ENCODE data around the gene EIF2A. TPM values are rescaled to one million over a fixed set of nuclear protein-coding genes. Genes with fewer than 3 reads are reported as not detected.
"Not testable (repeated sequence)": the region's sequence is repeated elsewhere in the genome, so short reads cannot be mapped to it uniquely, and the experiment has no call there.

EIF2A gene
- total RNA-seq = 80.2 TPM
- long read RNA-seq, transcript EIF2A-203 (14 exons, 2,198 nt) = major isoform, 126 of 158 reads
- long read RNA-seq, partial matches to known transcripts = 18 of 158 reads
- long read RNA-seq, other reads (novel, unspliced or antisense) = 10 of 158 reads

- peak; percentile 99 for DNase-seq
- ATAC-seq = peak; percentile 97
- intact Hi-C loops (cut with micrococcal nuclease) = no loop called here
Measured at GRCh38 chr3:150546226-150547044, at the start of gene EIF2A, which contains the start of gene SERP1. EIF2A (plus strand) TSS chr3:150546787; CDS start chr3:150546803, 16 bp downstream. SERP1 (minus strand) TSS chr3:150546496; CDS start chr3:150546135, 361 bp downstream.

DNA sequence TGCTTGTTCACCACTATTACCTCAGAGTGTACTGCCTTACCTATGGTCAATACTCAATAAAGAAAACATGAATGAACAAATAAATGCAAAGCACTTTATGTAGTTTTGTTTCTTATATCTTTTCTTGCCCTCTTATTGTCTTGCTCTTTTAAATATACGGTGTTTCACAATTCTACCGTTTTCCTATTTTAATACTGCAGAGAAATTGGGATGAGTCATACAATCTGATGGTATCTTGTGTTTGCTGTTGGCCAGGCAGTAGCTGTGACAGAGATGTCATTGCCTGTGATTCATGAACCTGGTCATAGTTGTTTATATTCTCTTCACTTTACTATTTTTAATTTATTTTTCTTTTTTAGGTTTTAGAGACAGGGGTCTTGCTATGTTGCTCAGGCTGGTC lies 48.6 kb upstream of the EIF2A start:
- intact Hi-C loops (cut with micrococcal nuclease) = loop anchor here (5.0 to 10.0 kb wide), 2 partner anchors 211 to 263 kb away; no protein-coding TSS in a partner anchor
- no peak for ATAC-seq
- no peak for DNase-seq

GRCh38 chr3:150500960-150501359 lies 45.6 kb upstream of the EIF2A start:
- intact Hi-C loops (cut with micrococcal nuclease); DNase-seq; ATAC-seq: not testable (repeated sequence)

DNA sequence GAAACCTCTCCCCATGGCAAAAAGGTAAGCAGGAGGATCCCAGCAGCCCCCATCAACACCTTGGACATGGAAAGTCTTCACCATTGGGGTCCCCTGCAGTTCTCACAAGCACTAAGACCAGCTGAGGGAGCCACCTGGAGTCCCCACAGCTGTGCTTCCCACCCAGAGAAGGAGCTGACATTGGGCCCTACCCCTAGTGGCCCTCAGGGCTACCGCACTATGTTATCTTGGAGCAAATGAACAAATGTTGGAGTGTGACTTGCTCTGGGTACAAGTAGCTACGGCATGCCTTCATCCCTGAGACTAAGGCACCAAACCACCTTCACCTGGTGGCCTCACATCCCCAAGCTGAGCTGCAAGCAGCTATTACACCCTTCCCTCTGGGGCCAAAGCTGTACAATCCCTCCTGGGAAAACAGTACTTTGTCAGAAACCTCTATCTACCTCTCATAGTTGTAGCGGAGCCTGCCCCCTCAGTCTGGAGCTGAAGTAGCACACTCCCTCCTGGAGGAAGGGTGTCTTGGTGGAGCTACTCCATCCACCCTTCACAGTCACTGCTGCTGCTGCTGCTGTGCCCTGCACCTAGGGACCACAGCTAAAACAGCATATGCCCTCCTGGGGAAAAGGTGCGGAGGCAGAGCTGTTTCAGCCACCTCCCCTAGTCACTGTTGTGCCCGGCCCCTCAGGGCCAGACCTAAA lies 43.0 kb upstream of the EIF2A start:
- intact Hi-C loops (cut with micrococcal nuclease) = no loop called here
- ATAC-seq (no peak), DNase-seq (no peak)

- intact Hi-C loops (cut with micrococcal nuclease) = no loop called here
- ATAC-seq (no peak), DNase-seq (no peak)
Measured at GRCh38 chr3:150504483-150504882, 42.1 kb upstream of the EIF2A start.

GRCh38 chr3:150508401-150508800 lies 38.2 kb upstream of the EIF2A start:
- ATAC-seq (no peak), DNase-seq (no peak)
- intact Hi-C loops (cut with micrococcal nuclease) = no loop called here

- intact Hi-C loops (cut with micrococcal nuclease) = no loop called here
- ATAC-seq = no peak
- no peak for DNase-seq
Measured at GRCh38 chr3:150509780-150510179, 36.8 kb upstream of the EIF2A start.

DNA sequence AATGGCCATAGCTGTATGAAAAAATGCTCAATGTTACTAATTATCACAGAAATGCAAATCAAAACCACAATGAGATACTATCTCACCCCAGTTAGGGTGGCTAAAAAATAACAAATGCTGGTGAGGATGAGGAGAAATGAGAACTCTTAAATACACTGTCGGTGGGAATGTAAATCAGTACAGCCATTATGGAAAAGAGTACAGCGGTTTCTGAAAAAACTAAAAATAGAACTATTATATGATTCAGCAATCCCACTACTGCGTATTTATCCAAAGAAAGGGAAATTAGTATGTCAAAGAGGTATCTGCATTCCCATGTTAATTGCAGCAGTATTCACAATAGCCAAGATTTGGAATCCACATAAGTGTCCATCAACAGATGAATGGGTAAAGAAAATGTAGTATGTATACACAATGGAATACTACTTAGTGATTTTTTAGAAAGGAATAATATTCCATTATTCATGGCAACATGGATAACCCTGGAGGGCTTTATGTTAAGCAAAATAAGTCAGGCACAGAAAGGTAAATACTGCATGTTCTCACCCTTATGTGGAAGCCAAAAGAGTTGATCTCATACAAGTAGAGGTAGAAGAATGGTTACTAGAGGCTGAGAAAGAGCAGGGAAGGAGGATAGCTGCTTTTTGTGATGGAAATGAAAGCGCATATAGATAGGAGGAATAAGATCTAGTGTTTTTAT lies 35.3 kb upstream of the EIF2A start:
- intact Hi-C loops (cut with micrococcal nuclease) = no loop called here
- DNase-seq (no peak), ATAC-seq (no peak)

DNA sequence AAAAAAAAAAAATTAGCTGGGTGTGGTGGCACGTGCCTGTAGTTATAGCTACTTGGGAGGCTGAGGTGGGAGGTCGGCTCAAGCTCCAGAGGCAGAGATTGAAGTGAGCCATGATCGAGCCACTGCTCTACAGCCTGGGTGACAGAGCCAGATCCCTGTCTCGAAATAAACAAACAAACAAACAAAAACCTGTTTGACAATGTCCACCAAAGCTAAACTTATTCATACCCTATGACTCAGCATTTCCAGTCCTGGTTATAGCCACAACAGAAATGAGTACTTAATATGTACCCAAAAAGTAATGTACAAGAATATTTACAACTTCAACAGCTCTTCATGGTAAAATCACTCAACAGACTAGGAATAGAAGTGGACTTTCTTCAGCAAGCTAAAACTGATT lies 31.4 kb upstream of the EIF2A start:
- intact Hi-C loops (cut with micrococcal nuclease) = no loop called here
- ATAC-seq (no peak), DNase-seq (no peak)

DNA sequence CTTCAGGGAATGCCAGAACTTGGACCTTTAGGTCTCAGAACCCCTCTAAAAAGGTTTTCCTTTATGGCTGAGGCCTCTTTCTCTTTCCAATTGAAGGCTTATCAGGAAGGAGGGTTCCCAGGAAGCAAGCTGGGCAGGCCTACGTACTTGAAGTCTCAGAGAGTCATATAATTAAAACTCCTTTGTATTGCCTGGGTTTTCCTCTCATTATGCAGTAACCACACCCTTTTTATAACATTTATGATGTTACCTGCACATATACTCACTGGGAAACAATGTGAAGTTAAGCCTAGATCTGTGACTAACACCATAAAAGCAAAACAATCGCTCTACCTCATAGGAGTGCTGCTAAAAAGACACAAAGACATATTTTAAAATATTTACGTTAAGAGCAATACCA lies 27.6 kb upstream of the EIF2A start:
- ATAC-seq = no peak
- intact Hi-C loops (cut with micrococcal nuclease) = no loop called here
- no peak for DNase-seq

GRCh38 chr3:150520408-150520807 lies 26.2 kb upstream of the EIF2A start:
- DNase-seq (no peak), ATAC-seq (no peak)
- intact Hi-C loops (cut with micrococcal nuclease) = no loop called here

DNA sequence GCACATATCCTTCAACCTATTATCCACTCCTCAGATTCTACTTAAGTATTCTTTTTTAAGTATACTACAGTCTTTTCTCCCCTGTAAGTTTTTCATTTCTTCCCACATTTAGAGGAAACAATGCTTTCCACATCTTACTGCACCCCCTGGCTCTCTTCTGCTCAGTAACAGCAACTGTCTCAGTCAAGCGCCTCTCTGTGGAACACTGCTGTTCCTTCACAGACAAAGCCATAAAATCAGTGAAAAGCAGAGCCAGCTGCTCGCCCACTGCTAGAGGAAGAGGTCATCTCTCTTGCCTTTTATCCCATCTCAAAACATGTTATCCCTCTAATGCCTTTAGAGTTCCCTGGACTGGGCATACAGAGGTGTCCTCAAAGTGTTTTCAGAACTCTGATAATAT lies 25.1 kb upstream of the EIF2A start:
- intact Hi-C loops (cut with micrococcal nuclease) = no loop called here
- no peak for DNase-seq
- no peak for ATAC-seq

GRCh38 chr3:150523538-150523937 lies 23.0 kb upstream of the EIF2A start:
- DNase-seq (no peak), ATAC-seq (peak; percentile 68)
- intact Hi-C loops (cut with micrococcal nuclease) = no loop called here

DNA sequence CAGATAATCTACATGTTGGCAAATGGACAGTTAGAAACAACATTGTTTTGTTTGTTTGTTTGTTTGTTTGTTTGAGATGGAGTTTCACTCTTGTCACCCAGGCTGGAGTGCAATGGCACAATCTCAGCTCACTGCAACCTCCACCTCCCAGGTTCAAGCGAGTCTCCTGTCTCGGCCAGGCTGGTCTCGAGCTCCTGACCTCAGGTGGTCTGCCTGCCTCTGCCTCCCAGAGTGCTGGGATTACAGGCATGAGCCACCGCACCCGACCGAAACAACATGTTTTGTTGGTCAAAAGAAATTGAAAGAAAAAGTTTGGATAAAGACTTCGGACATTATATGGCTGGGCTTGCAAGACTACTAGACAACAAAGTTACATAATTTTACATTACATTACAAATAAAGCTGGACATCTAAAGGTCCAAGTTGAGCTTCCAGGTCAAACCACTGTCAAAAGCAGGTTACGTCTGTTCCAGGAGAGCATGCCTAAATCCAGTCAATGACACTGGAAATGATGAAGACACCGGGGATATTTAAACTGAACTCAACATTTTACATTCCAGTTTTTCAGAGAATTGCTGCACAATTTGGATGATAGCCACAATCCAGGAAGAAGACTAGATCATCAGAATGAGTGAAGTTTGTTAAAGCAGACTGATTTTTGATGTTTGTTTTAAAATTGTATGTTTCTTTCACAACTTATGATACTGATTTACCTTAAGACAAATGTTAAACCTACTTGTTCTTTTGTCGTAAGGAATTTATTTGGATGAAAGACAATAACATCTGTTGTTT lies 18.9 kb upstream of the EIF2A start:
- DNase-seq (no peak), ATAC-seq (no peak)
- intact Hi-C loops (cut with micrococcal nuclease) = no loop called here

GRCh38 chr3:150528354-150528797 lies 18.2 kb upstream of the EIF2A start:
- ATAC-seq = no peak
- no peak for DNase-seq
- intact Hi-C loops (cut with micrococcal nuclease) = no loop called here

DNA sequence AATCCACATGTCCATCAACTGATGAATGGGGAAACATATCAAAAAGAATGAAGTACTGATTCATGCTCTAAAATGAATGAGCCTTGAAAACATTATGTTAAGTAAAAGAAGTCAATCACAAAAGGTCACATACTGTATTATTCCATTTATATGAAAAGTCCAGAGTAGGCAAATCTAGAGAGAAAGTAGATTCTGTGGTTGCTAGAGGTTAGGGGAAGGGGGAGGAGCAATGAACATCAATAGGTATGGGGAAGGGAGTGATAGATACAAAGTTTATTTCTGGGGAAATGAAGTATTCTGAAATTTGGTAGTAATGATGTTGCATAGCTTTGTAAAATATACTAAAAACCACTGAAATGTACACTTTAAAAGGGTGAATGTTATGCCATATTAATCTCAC lies 14.8 kb upstream of the EIF2A start:
- ATAC-seq = no peak
- intact Hi-C loops (cut with micrococcal nuclease) = no loop called here
- DNase-seq = no peak

GRCh38 chr3:150535204-150535603 lies 11.4 kb upstream of the EIF2A start:
- no peak for DNase-seq
- intact Hi-C loops (cut with micrococcal nuclease) = no loop called here
- ATAC-seq = no peak

GRCh38 chr3:150538324-150539208 lies 8.0 kb upstream of the EIF2A start:
- DNase-seq (no peak), ATAC-seq (peak; percentile 28)
- intact Hi-C loops (cut with micrococcal nuclease) = no loop called here

All from left ventricle myocardium superior (tissue), 1 donor.